HCT116 (cell line): ENCODE results near the gene RPIA. TPM values are rescaled to one million over a fixed set of nuclear protein-coding genes. Genes with fewer than 3 reads are reported as not detected.

ENCODE experiments used
- ATAC-seq: fragments of 200-7000 bp; cut with Tn5 transposase; 2 replicates; pipeline ENCODE4 v1.9.1; 2020; ENCODE audit warnings: mild to moderate bottlenecking, moderate library complexity
- Bru-seq: library from RNA; stranded (reverse); fragments of 400-500 nt; gene quantifications from one replicate; lab custom pipeline; 2021; lab: Mats Ljungman, UMichigan
- BruChase-seq, 2 experiments: library from RNA; stranded (reverse); fragments of 400-500 nt; gene quantifications; one replicate each; lab custom pipeline; 2021; lab: Mats Ljungman, UMichigan
- BruUV-seq: library from RNA; stranded (reverse); fragments of 400-500 nt; replicated peaks from 2 replicates; lab custom pipeline; 2021; lab: Mats Ljungman, UMichigan
- CTCF ChIA-PET: fragments of 300-600 bp; sonication (Branson Sonifier 250); formaldehyde crosslinking; loops from one replicate; lab custom pipeline; 2021; ENCODE audit warnings: antibody characterized with exemption; lab: Charles Lee
- POLR2A ChIA-PET: fragments of 300-600, 350-600 bp; sonication (Branson Sonifier 250); formaldehyde crosslinking; loops from one replicate; lab custom pipeline; 2021; ENCODE audit warnings: antibody characterized with exemption; lab: Charles Lee
- RAD21 ChIA-PET, 2 experiments: fragments of 300-600 bp; sonication (Branson Sonifier 250); formaldehyde crosslinking; loops; one replicate each; lab custom pipeline; 2023; ENCODE audit warnings: low total read pairs in 2 of 2; ENCODE audit not compliant: uncharacterized antibody in 2 of 2, unreplicated experiment in 2 of 2, low non-redundant PET in 1 of 2; lab: Charles Lee
- DNase-seq: peaks from one replicate; pipeline ENCODE4 v3.0.0-alpha.2; 2010; ENCODE audit warnings: low read depth, low spot score
- H2AFZ ChIP-seq: fragments of 200-600 bp; shearing (Covaris generic), sonication (generic); 2 replicates; pipeline ENCODE4 v1.6.1; 2017; ENCODE audit warnings: low read depth, mixed run types, mixed read lengths, antibody characterized with exemption, low read length; ENCODE audit not compliant: poor library complexity, severe bottlenecking
- H3K27ac ChIP-seq: 2 replicates; pipeline ENCODE4 v1.5.1; 2012; ENCODE audit warnings: low read depth, low read length
- H3K27me3 ChIP-seq: fragments of 200-600 bp; sonication (generic); 2 replicates; pipeline ENCODE4 v1.6.1; 2016; ENCODE audit warnings: mixed run types, low read length, mixed read lengths; ENCODE audit not compliant: insufficient read depth
- H3K36me3 ChIP-seq, 2 experiments: fragments of 200-500 bp in 1 of 2; fragments of 200-600 bp in 1 of 2; sonication (Bioruptor generic) in 1 of 2; sonication (generic) in 1 of 2; 2 replicates each; pipeline versions ENCODE4 v1.5.1 to v1.6.1; 2014 to 2016; ENCODE audit warnings: low read length in 2 of 2, inconsistent platforms in 1 of 2, mixed read lengths in 1 of 2, mixed run types in 1 of 2; ENCODE audit not compliant: insufficient read depth in 2 of 2, control insufficient read depth in 1 of 2
- H3K4me1 ChIP-seq, 2 experiments: fragments of 200-600 bp in 1 of 2; sonication (generic) in 1 of 2; 2 replicates each; pipeline versions ENCODE4 v1.5.1 to v1.6.1; 2012 to 2017; ENCODE audit warnings: low read length in 2 of 2, inconsistent platforms in 1 of 2, mild to moderate bottlenecking in 1 of 2, mixed read lengths in 1 of 2, mixed run types in 1 of 2, moderate library complexity in 1 of 2; ENCODE audit not compliant: insufficient read depth in 2 of 2, control insufficient read depth in 1 of 2
- H3K4me2 ChIP-seq: fragments of 200-600 bp; sonication (generic); 2 replicates; pipeline ENCODE4 v1.6.1; 2017; ENCODE audit warnings: mixed run types, low read length, mixed read lengths
- H3K4me3 ChIP-seq, 2 experiments: fragments of 200-600 bp in 1 of 2; sonication (generic) in 1 of 2; replicated peaks in 1 of 2; 2 replicates each; pipeline ENCODE4 v1.5.1; 2011 to 2016; ENCODE audit warnings: low read length in 2 of 2, control low read depth in 1 of 2, low read depth in 1 of 2, mild to moderate bottlenecking in 1 of 2, mixed read lengths in 1 of 2, mixed run types in 1 of 2
- H3K79me2 ChIP-seq: fragments of 200-600 bp; sonication (generic); 2 replicates; pipeline ENCODE4 v1.6.1; 2017; ENCODE audit warnings: mild to moderate bottlenecking, mixed run types, low read length, moderate library complexity, mixed read lengths; ENCODE audit not compliant: insufficient read depth
- H3K9ac ChIP-seq: fragments of 200-600 bp; sonication (generic); 2 replicates; pipeline ENCODE4 v1.6.1; 2016; ENCODE audit warnings: low read length, mixed read lengths
- H3K9me2 ChIP-seq: fragments of 200-600 bp; sonication (generic), shearing (Covaris generic); 2 replicates; pipeline ENCODE4 v1.6.1; 2017; ENCODE audit warnings: mixed run types, mild to moderate bottlenecking, moderate library complexity; ENCODE audit not compliant: insufficient read depth
- H3K9me3 ChIP-seq, 2 experiments: fragments of 200-500 bp in 1 of 2; fragments of 200-600 bp in 1 of 2; sonication (Bioruptor generic) in 1 of 2; sonication (generic) in 1 of 2; 2 replicates each; pipeline ENCODE4 v1.6.1; 2014 to 2017; ENCODE audit warnings: low read length in 2 of 2, mixed read lengths in 2 of 2, inconsistent platforms in 1 of 2, low read depth in 1 of 2, mild to moderate bottlenecking in 1 of 2, mixed run types in 1 of 2, moderate library complexity in 1 of 2; ENCODE audit not compliant: control insufficient read depth in 1 of 2, insufficient read depth in 1 of 2
- H4K20me1 ChIP-seq: fragments of 200-600 bp; sonication (generic), shearing (Covaris generic); 2 replicates; pipeline ENCODE4 v1.6.1; 2017; ENCODE audit warnings: mixed run types, mild to moderate bottlenecking, moderate library complexity; ENCODE audit not compliant: insufficient read depth
- CBX3 ChIP-seq: IDR thresholded peaks from 2 replicates; pipeline ENCODE4 v1.6.1; 2012; ENCODE audit warnings: low read depth
- CEBPB ChIP-seq: IDR thresholded peaks from 2 replicates; pipeline ENCODE4 v1.6.1; 2012; ENCODE audit warnings: low read depth
- EGR1 ChIP-seq: IDR thresholded peaks from 2 replicates; pipeline ENCODE4 v1.6.1; 2012; ENCODE audit warnings: low read depth
- ELF1 ChIP-seq: IDR thresholded peaks from 2 replicates; pipeline ENCODE4 v1.6.1; 2012; ENCODE audit warnings: low read depth, borderline replicate concordance
- EZH2 ChIP-seq: fragments of 200-600 bp; sonication (generic); IDR thresholded peaks from 2 replicates; pipeline ENCODE4 v1.6.1; 2017; ENCODE audit warnings: antibody characterized with exemption, mixed run types
- EZH2phosphoT487 ChIP-seq: fragments of 200-600 bp; IDR thresholded peaks from 2 replicates; pipeline ENCODE4 v1.6.1; 2018; ENCODE audit warnings: antibody characterized with exemption, borderline replicate concordance
- FOSL1 ChIP-seq: IDR thresholded peaks from 2 replicates; pipeline ENCODE4 v1.6.1; 2012; ENCODE audit warnings: low read depth
- JUND ChIP-seq: IDR thresholded peaks from 2 replicates; pipeline ENCODE4 v1.6.1; 2012
- POLR2A ChIP-seq: IDR thresholded peaks from 2 replicates; pipeline ENCODE4 v1.7.0; 2011; ENCODE audit warnings: borderline replicate concordance; ENCODE audit not compliant: insufficient read depth, insufficient read length; ENCODE audit errors: extremely low read depth
- RAD21 ChIP-seq: IDR thresholded peaks from 2 replicates; pipeline ENCODE4 v1.6.1; 2012; ENCODE audit warnings: low read depth, mild to moderate bottlenecking
- SIN3A ChIP-seq: IDR thresholded peaks from 2 replicates; pipeline ENCODE4 v1.6.1; 2012; ENCODE audit warnings: low read depth
- SP1 ChIP-seq: IDR thresholded peaks from 2 replicates; pipeline ENCODE4 v1.6.1; 2012; ENCODE audit warnings: low read depth
- SRF ChIP-seq: IDR thresholded peaks from 2 replicates; pipeline ENCODE4 v1.6.1; 2012; ENCODE audit warnings: low read depth
- TCF7L2 ChIP-seq: IDR thresholded peaks from 2 replicates; pipeline ENCODE4 v1.7.0; 2011; ENCODE audit warnings: borderline replicate concordance, inconsistent platforms; ENCODE audit not compliant: insufficient read depth, insufficient read length; ENCODE audit errors: extremely low read depth
- YY1 ChIP-seq: IDR thresholded peaks from 2 replicates; pipeline ENCODE4 v1.6.1; 2011; ENCODE audit warnings: low read length, low read depth, moderate library complexity, mild to moderate bottlenecking; ENCODE audit not compliant: insufficient replicate concordance; ENCODE audit errors: extremely low read depth
- ZNF274 ChIP-seq: fragments of 200-500 bp; sonication (Bioruptor generic); IDR thresholded peaks from 2 replicates; pipeline ENCODE4 v1.6.1; 2014; ENCODE audit warnings: mild to moderate bottlenecking, low read depth, low read length, inconsistent platforms
- intact Hi-C: fragments of 100-400 bp; cut with micrococcal nuclease; formaldehyde crosslinking; loops from 2 replicates; pipeline ENCODE4 v1.10.0; 2022
- long read RNA-seq: library from polyadenylated mRNA; unstranded; transcript quantifications from one replicate; pipeline ENCODE4 v2.0.0, GENCODE V29; 2021; ENCODE audit not compliant: unreplicated experiment
- polyA plus RNA-seq: library from polyadenylated mRNA; unstranded; fragments of >200 nt; gene quantifications from 2 replicates; pipeline ENCODE4 v1.2.1, GENCODE V29; 2012; ENCODE audit warnings: missing spikeins
- total RNA-seq: library from RNA; stranded (reverse); gene quantifications from one replicate; pipeline ENCODE4 v1.2.1, GENCODE V29; 2021; ENCODE audit not compliant: unreplicated experiment
- TF ChIP-seq, protein P1 (sequence below): IDR thresholded peaks from 2 replicates; pipeline ENCODE4 v1.6.1; 2012
- TF ChIP-seq, protein P2 (sequence below): IDR thresholded peaks from 2 replicates; pipeline ENCODE4 v1.6.1; 2012
- TF ChIP-seq, protein P3 (sequence below): IDR thresholded peaks from 2 replicates; pipeline ENCODE4 v1.6.1; 2012; ENCODE audit warnings: low read depth
- TF ChIP-seq, protein P4 (sequence below), 3 experiments: fragments of 200-600 bp in 1 of 3; sonication (generic) in 1 of 3; IDR thresholded peaks in 2 of 3; conservative IDR thresholded peaks in 1 of 3; 2 replicates each; pipeline ENCODE4 v1.5.1; 2012 to 2017; ENCODE audit warnings: low read depth in 2 of 3, low read length in 2 of 3, antibody characterized with exemption in 1 of 3, borderline replicate concordance in 1 of 3, control low read depth in 1 of 3, mild to moderate bottlenecking in 1 of 3, mixed read lengths in 1 of 3, mixed run types in 1 of 3, moderate library complexity in 1 of 3; ENCODE audit not compliant: insufficient read depth in 1 of 3

Gene RPIA
- 43.3 TPM for total RNA-seq
- 24.7 and 29.7 TPM in 2 replicates for polyA plus RNA-seq
- Bru-seq, nascent RNA = percentile 67 among the genes with signal in this experiment
- percentile 66 among the genes with signal in this experiment for BruChase-seq, experiment 1, labeled RNA remaining after a 6-hour chase
- percentile 59 among the genes with signal in this experiment for BruChase-seq, experiment 2, labeled RNA remaining after a 2-hour chase
- long read RNA-seq, transcript RPIA-201 (9 exons, 1,848 nt) = major isoform, 39 of 51 reads
- long read RNA-seq, partial matches to known transcripts = 1 of 51 reads
- long read RNA-seq, other reads (novel, unspliced or antisense) = 11 of 51 reads

DNA sequence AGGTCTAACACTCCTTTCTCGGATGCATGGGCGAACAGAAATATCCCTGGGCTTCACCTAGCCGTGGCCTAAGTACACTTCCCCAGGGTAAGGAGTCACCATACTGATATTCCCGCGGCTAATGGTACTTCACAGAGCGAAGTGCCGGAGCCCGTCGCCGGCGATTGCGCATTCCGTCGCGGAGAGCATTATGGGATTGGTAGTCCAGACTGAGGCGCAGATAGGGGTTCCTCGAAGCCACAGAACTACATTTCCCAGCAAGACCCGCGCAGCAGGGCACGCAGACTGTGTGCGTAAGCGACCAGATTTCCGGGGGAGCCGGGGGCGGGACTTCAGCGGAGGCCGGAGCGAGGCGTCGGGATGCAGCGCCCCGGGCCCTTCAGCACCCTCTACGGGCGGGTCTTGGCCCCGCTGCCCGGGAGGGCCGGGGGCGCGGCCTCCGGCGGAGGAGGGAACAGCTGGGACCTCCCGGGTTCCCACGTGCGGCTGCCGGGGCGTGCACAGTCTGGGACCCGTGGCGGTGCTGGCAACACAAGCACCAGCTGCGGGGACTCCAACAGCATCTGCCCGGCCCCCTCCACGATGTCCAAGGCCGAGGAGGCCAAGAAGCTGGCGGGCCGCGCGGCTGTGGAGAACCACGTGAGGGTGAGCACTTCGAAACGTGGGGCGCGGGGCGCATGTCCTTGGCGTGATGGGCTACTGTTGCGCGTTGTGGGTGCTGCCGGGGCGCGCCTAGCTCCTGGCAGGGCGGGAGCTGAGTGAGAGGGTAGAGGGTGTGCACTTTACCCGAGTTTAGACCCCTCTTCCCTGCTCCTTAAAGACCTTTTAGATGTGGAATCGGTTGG is at the start of gene RPIA:
TSS of gene RPIA (plus strand) at position 335 of the 845 bp plus-strand sequence. CDS start at position 361, 26 bp downstream.
- Histone ChIP-seq H3K4me3 (peak within 1 kb of the TSS; percentile 55 to 89), H3K27me3 (no peaks in the 10 kb centered on the region), H3K9ac (peak within 1 kb of the TSS; percentile 79), H3K9me3 (peaks cover 0 to 4% of the 10 kb centered on the region in 2 experiments; a peak in 1 of 4 replicates), H3K79me2 (peaks cover 56% of the 10 kb centered on the region), H3K4me2 (peak within 1 kb of the TSS; percentile 98), H2AFZ (no peak within 1 kb of the TSS), H3K27ac (peak within 1 kb of the TSS; percentile 66), H3K4me1 (peaks cover 10 to 26% of the 10 kb centered on the region in 2 experiments; a peak in 3 of 4 replicates), H3K36me3 (no peaks in the 10 kb centered on the region), H4K20me1 (no peaks in the 10 kb centered on the region), H3K9me2 (0 out of 2 replicates have a peak, but pooled peaks cover 5% of the 10 kb centered on the region)
- ATAC-seq = peak; percentile 97
- BruUV-seq = no TSS peak
- ChIA-PET CTCF (no interaction called here), POLR2A (interaction anchor here (0.6 kb wide), 1 partner anchor 42 kb away, joined by 3 read pairs; no protein-coding TSS in a partner anchor), RAD21 (no interaction called here)
- peak; percentile 96 for DNase-seq
- intact Hi-C loops = no loop called here
- TF ChIP-seq, protein P1, sequence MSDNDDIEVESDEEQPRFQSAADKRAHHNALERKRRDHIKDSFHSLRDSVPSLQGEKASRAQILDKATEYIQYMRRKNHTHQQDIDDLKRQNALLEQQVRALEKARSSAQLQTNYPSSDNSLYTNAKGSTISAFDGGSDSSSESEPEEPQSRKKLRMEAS = peak; percentile 95
- TF ChIP-seq ZNF274 (no peak), POLR2A (peak; percentile 74), SRF (peak; percentile 97), CBX3 (peak; percentile 65), EZH2phosphoT487 (no peak), CEBPB (peak; percentile 52; the same call in 1 of the 2 replicates), TCF7L2 (peak; percentile 83), SP1 (peak; percentile 77), ELF1 (peak; percentile 80), SIN3A (peak; percentile 42; the same call in 1 of the 2 replicates), EGR1 (peak; percentile 65), YY1 (peak; percentile 43), RAD21 (no peak), EZH2 (no peak), FOSL1 (no peak), JUND (no peak)
- TF ChIP-seq, protein P2, sequence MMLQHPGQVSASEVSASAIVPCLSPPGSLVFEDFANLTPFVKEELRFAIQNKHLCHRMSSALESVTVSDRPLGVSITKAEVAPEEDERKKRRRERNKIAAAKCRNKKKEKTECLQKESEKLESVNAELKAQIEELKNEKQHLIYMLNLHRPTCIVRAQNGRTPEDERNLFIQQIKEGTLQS = no peak
- TF ChIP-seq, protein P3, sequence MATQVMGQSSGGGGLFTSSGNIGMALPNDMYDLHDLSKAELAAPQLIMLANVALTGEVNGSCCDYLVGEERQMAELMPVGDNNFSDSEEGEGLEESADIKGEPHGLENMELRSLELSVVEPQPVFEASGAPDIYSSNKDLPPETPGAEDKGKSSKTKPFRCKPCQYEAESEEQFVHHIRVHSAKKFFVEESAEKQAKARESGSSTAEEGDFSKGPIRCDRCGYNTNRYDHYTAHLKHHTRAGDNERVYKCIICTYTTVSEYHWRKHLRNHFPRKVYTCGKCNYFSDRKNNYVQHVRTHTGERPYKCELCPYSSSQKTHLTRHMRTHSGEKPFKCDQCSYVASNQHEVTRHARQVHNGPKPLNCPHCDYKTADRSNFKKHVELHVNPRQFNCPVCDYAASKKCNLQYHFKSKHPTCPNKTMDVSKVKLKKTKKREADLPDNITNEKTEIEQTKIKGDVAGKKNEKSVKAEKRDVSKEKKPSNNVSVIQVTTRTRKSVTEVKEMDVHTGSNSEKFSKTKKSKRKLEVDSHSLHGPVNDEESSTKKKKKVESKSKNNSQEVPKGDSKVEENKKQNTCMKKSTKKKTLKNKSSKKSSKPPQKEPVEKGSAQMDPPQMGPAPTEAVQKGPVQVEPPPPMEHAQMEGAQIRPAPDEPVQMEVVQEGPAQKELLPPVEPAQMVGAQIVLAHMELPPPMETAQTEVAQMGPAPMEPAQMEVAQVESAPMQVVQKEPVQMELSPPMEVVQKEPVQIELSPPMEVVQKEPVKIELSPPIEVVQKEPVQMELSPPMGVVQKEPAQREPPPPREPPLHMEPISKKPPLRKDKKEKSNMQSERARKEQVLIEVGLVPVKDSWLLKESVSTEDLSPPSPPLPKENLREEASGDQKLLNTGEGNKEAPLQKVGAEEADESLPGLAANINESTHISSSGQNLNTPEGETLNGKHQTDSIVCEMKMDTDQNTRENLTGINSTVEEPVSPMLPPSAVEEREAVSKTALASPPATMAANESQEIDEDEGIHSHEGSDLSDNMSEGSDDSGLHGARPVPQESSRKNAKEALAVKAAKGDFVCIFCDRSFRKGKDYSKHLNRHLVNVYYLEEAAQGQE = no peak
- TF ChIP-seq, protein P4, sequence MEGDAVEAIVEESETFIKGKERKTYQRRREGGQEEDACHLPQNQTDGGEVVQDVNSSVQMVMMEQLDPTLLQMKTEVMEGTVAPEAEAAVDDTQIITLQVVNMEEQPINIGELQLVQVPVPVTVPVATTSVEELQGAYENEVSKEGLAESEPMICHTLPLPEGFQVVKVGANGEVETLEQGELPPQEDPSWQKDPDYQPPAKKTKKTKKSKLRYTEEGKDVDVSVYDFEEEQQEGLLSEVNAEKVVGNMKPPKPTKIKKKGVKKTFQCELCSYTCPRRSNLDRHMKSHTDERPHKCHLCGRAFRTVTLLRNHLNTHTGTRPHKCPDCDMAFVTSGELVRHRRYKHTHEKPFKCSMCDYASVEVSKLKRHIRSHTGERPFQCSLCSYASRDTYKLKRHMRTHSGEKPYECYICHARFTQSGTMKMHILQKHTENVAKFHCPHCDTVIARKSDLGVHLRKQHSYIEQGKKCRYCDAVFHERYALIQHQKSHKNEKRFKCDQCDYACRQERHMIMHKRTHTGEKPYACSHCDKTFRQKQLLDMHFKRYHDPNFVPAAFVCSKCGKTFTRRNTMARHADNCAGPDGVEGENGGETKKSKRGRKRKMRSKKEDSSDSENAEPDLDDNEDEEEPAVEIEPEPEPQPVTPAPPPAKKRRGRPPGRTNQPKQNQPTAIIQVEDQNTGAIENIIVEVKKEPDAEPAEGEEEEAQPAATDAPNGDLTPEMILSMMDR (IDR thresholded peaks at IDR 0.05 in 2 of 3, conservative IDR thresholded peaks at IDR 0.05 in 1 of 3; ENCODE audit: borderline replicate concordance in 1 of 3, insufficient read depth in 1 of 3, low read depth in 2 of 3, low read length in 2 of 3) = peak; percentile 33 to 69 (median 47); a peak in 5 of 6 replicates
